Measurements from ENCODE around the gene CHMP1A. TPM values are rescaled to one million over a fixed set of nuclear protein-coding genes. Genes with fewer than 3 reads are reported as not detected.
"Not testable (repeated sequence)": the region's sequence is repeated elsewhere in the genome, so short reads cannot be mapped to it uniquely, and the experiment has no call there.

Gene CHMP1A
- total and polyA plus RNA-seq, 2 donors (not counting 1 experiment from before 2014, with no cell fraction given): 61.0 to 66.2 TPM

GRCh38 chr16:89695086-89695874, 37.8 kb upstream of the CHMP1A start:
- no peak for DNase-seq (ENCODE audit: low read depth in 2 of 2)
- Histone ChIP-seq H2AFZ (ENCODE audit: low read length) (no peak overlapping the region), H3K4me3 (replicated peaks in 1 of 4; ENCODE audit: control extremely low read depth in 1 of 4, insufficient read depth in 1 of 4, low read depth in 3 of 4, low read length in 4 of 4) (no peak overlapping the region), H4K20me1 (ENCODE audit: control insufficient read depth, extremely low read depth, insufficient read depth, low read length) (no peaks in the 10 kb centered on the region), H3K27me3 (ENCODE audit: control insufficient read depth, insufficient read depth, low read length) (no peaks in the 10 kb centered on the region), H3K27ac (ENCODE audit: insufficient read depth, low read length) (no peak overlapping the region), H3K4me1 (ENCODE audit: control insufficient read depth, extremely low read depth, insufficient read depth, low read length) (peaks cover 5% of the 10 kb centered on the region), H3K4me2 (ENCODE audit: extremely low read depth, insufficient read depth, low read length) (no peak overlapping the region), H3K9ac (ENCODE audit: insufficient read depth, low read length) (no peak overlapping the region), H3K36me3 (ENCODE audit: control insufficient read depth, insufficient read depth, low read length) (peaks cover 44% of the 10 kb centered on the region), H3K9me3 (ENCODE audit: control insufficient read depth, insufficient read depth, low read depth, low read length) (no peaks in the 10 kb centered on the region), H3K79me2 (ENCODE audit: control insufficient read depth, insufficient read depth, low read length) (no peaks in the 10 kb centered on the region)
- TF ChIP-seq CTCF (conservative IDR thresholded peaks at IDR 0.05 in 1 of 2, IDR thresholded peaks at IDR 0.05 in 1 of 2; ENCODE audit: low read depth in 1 of 2, low read length in 2 of 2) (no peak), EZH2 (IDR thresholded peaks at IDR 0.05; ENCODE audit: low read length, missing control alignments) (no peak)

GRCh38 chr16:89694784-89695085, 37.2 kb upstream of the CHMP1A start:
- not testable (repeated sequence) for H3K4me3 ChIP-seq (replicated peaks in 1 of 4; ENCODE audit: control extremely low read depth in 1 of 4, insufficient read depth in 1 of 4, low read depth in 3 of 4, low read length in 4 of 4); H3K9ac ChIP-seq (ENCODE audit: insufficient read depth, low read length); H3K4me1 ChIP-seq (ENCODE audit: control insufficient read depth, extremely low read depth, insufficient read depth, low read length); H3K27me3 ChIP-seq (ENCODE audit: control insufficient read depth, insufficient read depth, low read length); H3K27ac ChIP-seq (ENCODE audit: insufficient read depth, low read length); DNase-seq (ENCODE audit: low read depth in 2 of 2); H3K79me2 ChIP-seq (ENCODE audit: control insufficient read depth, insufficient read depth, low read length); H2AFZ ChIP-seq (ENCODE audit: low read length); H3K4me2 ChIP-seq (ENCODE audit: extremely low read depth, insufficient read depth, low read length); H3K9me3 ChIP-seq (ENCODE audit: control insufficient read depth, insufficient read depth, low read depth, low read length); H4K20me1 ChIP-seq (ENCODE audit: control insufficient read depth, extremely low read depth, insufficient read depth, low read length)
- peaks cover 44% of the 10 kb centered on the region for H3K36me3 ChIP-seq (ENCODE audit: control insufficient read depth, insufficient read depth, low read length)

GRCh38 chr16:89693931-89694783, 36.6 kb upstream of the CHMP1A start:
- no peaks in the 10 kb centered on the region for H4K20me1 ChIP-seq (ENCODE audit: control insufficient read depth, extremely low read depth, insufficient read depth, low read length)
- no peaks in the 10 kb centered on the region for H3K27me3 ChIP-seq (ENCODE audit: control insufficient read depth, insufficient read depth, low read length)
- peaks cover 45% of the 10 kb centered on the region for H3K36me3 ChIP-seq (ENCODE audit: control insufficient read depth, insufficient read depth, low read length)
- H3K4me3 ChIP-seq (replicated peaks in 1 of 4; ENCODE audit: control extremely low read depth in 1 of 4, insufficient read depth in 1 of 4, low read depth in 3 of 4, low read length in 4 of 4): no peak overlapping the region
- H3K4me2 ChIP-seq (ENCODE audit: extremely low read depth, insufficient read depth, low read length): no peak overlapping the region
- H3K9me3 ChIP-seq (ENCODE audit: control insufficient read depth, insufficient read depth, low read depth, low read length): no peaks in the 10 kb centered on the region
- TF ChIP-seq CTCF (conservative IDR thresholded peaks at IDR 0.05 in 1 of 2, IDR thresholded peaks at IDR 0.05 in 1 of 2; ENCODE audit: low read depth in 1 of 2, low read length in 2 of 2): no peak
- TF ChIP-seq EZH2 (IDR thresholded peaks at IDR 0.05; ENCODE audit: low read length, missing control alignments): no peak
- peaks cover 5% of the 10 kb centered on the region for H3K4me1 ChIP-seq (ENCODE audit: control insufficient read depth, extremely low read depth, insufficient read depth, low read length)
- H3K79me2 ChIP-seq (ENCODE audit: control insufficient read depth, insufficient read depth, low read length): peaks cover 1% of the 10 kb centered on the region
- no peak overlapping the region for H3K9ac ChIP-seq (ENCODE audit: insufficient read depth, low read length)
- DNase-seq (ENCODE audit: low read depth in 2 of 2): no peak
- no peak overlapping the region for H3K27ac ChIP-seq (ENCODE audit: insufficient read depth, low read length)
- H2AFZ ChIP-seq (ENCODE audit: low read length): no peak overlapping the region
